Muscle of arm (tissue), 12 donors: ENCODE measurements around the gene CPNE1. TPM values are rescaled to one million over a fixed set of nuclear protein-coding genes. Genes with fewer than 3 reads are reported as not detected.

Experiments
- polyA plus RNA-seq, 12 donors: library from polyadenylated mRNA; unstranded; fragments of 120-200 nt; gene quantifications; one replicate each; pipeline ENCODE4 v1.2.1, GENCODE V29; 2013; ENCODE audit not compliant: insufficient read length in 12 of 12

CPNE1 gene
- polyA plus RNA-seq, 12 donors = 81.7 to 209 (median 124) TPM; not detected in 1

Other genes with a start within 250 kb of the CPNE1 start
- under 1 TPM in 9 of 12 donors, not detected in 3; 0.17 to 0.43 (median 0.26) TPM for gene GDF5, start 226.7 kb downstream of the CPNE1 start, polyA plus RNA-seq
- gene CEP250, start 209.3 kb downstream of the CPNE1 start, polyA plus RNA-seq = 10 to 100 TPM in 11 of 12 donors, not detected in 1; 21.0 to 63.1 (median 29.3) TPM
- gene C20orf173, start 135.2 kb downstream of the CPNE1 start, polyA plus RNA-seq = under 1 TPM in 1 of 12 donors, not detected in 11; 0.22 TPM
- gene ERGIC3, start 122.8 kb downstream of the CPNE1 start, polyA plus RNA-seq = 100 to 1,000 TPM in 11 of 12 donors, not detected in 1; 192 to 242 (median 216) TPM
- 1 to 10 TPM in 9 of 12 donors, under 1 TPM in 1, not detected in 2; 0.52 to 3.1 (median 1.8) TPM for gene SPAG4, start 49.1 kb downstream of the CPNE1 start, polyA plus RNA-seq
- 100 to 1,000 TPM in 1 of 12 donors, 10 to 100 TPM in 10, not detected in 1; 48.7 to 122 (median 59.5) TPM for gene RBM12, start within 50 bp of the CPNE1 start, polyA plus RNA-seq
- gene NFS1, start 34.5 kb upstream of the CPNE1 start, polyA plus RNA-seq = 10 to 100 TPM in 11 of 12 donors, not detected in 1; 12.4 to 26.1 (median 14.0) TPM
- gene ROMO1, start 34.5 kb upstream of the CPNE1 start, polyA plus RNA-seq = 10 to 100 TPM in 11 of 12 donors, not detected in 1; 47.7 to 76.2 (median 59.9) TPM
- gene RBM39, start 77.4 kb upstream of the CPNE1 start, polyA plus RNA-seq = 100 to 1,000 TPM in 11 of 12 donors, not detected in 1; 221 to 557 (median 292) TPM
- gene PHF20, start 107.1 kb upstream of the CPNE1 start, polyA plus RNA-seq = 10 to 100 TPM in 11 of 12 donors, not detected in 1; 26.6 to 37.0 (median 33.5) TPM